H1 (cell line): ENCODE measurements around the gene ATP11C.

Experiments used
- CHD1 ChIP-seq: IDR thresholded peaks from 2 replicates; pipeline ENCODE4 v1.6.1; 2012; ENCODE audit warnings: low read depth, low read length, improper control_type of control experiment
- CREB1 ChIP-seq: IDR thresholded peaks from 2 replicates; pipeline ENCODE4 v1.6.1; 2012; ENCODE audit warnings: inconsistent platforms
- EP300 ChIP-seq, 2 experiments: IDR thresholded peaks; 1 replicate in 1 of 2; 2 replicates in 1 of 2; pipeline ENCODE4 v1.6.1; 2011 to 2012; ENCODE audit warnings: low read depth in 2 of 2, low read length in 2 of 2, mild to moderate bottlenecking in 2 of 2, borderline replicate concordance in 1 of 2, inconsistent platforms in 1 of 2, moderate library complexity in 1 of 2
- NRF1 ChIP-seq: IDR thresholded peaks from 2 replicates; pipeline ENCODE4 v1.6.1; 2011; ENCODE audit warnings: mild to moderate bottlenecking, low read depth, low read length, improper control_type of control experiment
- PHF8 ChIP-seq: fragments of 200-600 bp; sonication (generic); conservative IDR thresholded peaks from 2 replicates; pipeline ENCODE4 v1.7.1; 2012; ENCODE audit warnings: low read depth, mild to moderate bottlenecking, inconsistent platforms, low read length, moderate library complexity
- POLR2A ChIP-seq, 2 experiments: IDR thresholded peaks; 1 replicate in 1 of 2; 2 replicates in 1 of 2; pipeline ENCODE4 v1.6.1; 2011; ENCODE audit warnings: low read depth in 2 of 2, low read length in 2 of 2, mild to moderate bottlenecking in 2 of 2; ENCODE audit errors: control extremely low read depth in 1 of 2
- RAD21 ChIP-seq, 2 experiments: IDR thresholded peaks in 1 of 2; conservative IDR thresholded peaks in 1 of 2; 2 replicates each; pipeline ENCODE4 v1.6.1; 2011; ENCODE audit warnings: low read depth in 2 of 2, low read length in 2 of 2, improper control_type of control experiment in 1 of 2, inconsistent platforms in 1 of 2, mild to moderate bottlenecking in 1 of 2, moderate library complexity in 1 of 2
- RXRA ChIP-seq: IDR thresholded peaks from 2 replicates; pipeline ENCODE4 v1.6.1; 2011; ENCODE audit warnings: low read depth, mild to moderate bottlenecking, low read length, moderate library complexity; ENCODE audit not compliant: insufficient read depth
- SP1 ChIP-seq: IDR thresholded peaks from 2 replicates; pipeline ENCODE4 v1.6.1; 2011; ENCODE audit warnings: low read depth, low read length
- TAF7 ChIP-seq: optimal IDR thresholded peaks from 2 replicates; pipeline ENCODE3; 2011; ENCODE audit warnings: low read depth, mild to moderate bottlenecking, inconsistent platforms, low read length, moderate library complexity, borderline replicate concordance
- TF ChIP-seq, protein P1 (sequence below), 3 experiments: IDR thresholded peaks; 1 replicate in 2 of 3; 2 replicates in 1 of 3; pipeline versions ENCODE4 v1.5.1 to v1.6.1; 2011; ENCODE audit warnings: low read length in 3 of 3, mild to moderate bottlenecking in 3 of 3, inconsistent platforms in 2 of 3, low read depth in 1 of 3, moderate library complexity in 1 of 3; ENCODE audit not compliant: insufficient read depth in 1 of 3; ENCODE audit errors: control extremely low read depth in 1 of 3

GRCh38 chrX:139828830-139829229, 104.0 kb downstream of the ATP11C start:
- TF ChIP-seq, protein P1, sequence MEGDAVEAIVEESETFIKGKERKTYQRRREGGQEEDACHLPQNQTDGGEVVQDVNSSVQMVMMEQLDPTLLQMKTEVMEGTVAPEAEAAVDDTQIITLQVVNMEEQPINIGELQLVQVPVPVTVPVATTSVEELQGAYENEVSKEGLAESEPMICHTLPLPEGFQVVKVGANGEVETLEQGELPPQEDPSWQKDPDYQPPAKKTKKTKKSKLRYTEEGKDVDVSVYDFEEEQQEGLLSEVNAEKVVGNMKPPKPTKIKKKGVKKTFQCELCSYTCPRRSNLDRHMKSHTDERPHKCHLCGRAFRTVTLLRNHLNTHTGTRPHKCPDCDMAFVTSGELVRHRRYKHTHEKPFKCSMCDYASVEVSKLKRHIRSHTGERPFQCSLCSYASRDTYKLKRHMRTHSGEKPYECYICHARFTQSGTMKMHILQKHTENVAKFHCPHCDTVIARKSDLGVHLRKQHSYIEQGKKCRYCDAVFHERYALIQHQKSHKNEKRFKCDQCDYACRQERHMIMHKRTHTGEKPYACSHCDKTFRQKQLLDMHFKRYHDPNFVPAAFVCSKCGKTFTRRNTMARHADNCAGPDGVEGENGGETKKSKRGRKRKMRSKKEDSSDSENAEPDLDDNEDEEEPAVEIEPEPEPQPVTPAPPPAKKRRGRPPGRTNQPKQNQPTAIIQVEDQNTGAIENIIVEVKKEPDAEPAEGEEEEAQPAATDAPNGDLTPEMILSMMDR (IDR thresholded peaks at IDR 0.05; ENCODE audit: control extremely low read depth in 1 of 3, insufficient read depth in 1 of 3, low read depth in 1 of 3, low read length in 3 of 3): no peak
- TF ChIP-seq TAF7 (no peak), RXRA (no peak), POLR2A (IDR thresholded peaks at IDR 0.05; ENCODE audit: control extremely low read depth in 1 of 2, low read depth in 2 of 2, low read length in 2 of 2) (no peak), PHF8 (no peak), CREB1 (no peak), CHD1 (no peak), RAD21 (IDR thresholded peaks at IDR 0.05 in 1 of 2, conservative IDR thresholded peaks at IDR 0.05 in 1 of 2; ENCODE audit: low read depth in 2 of 2, low read length in 2 of 2) (no peak), NRF1 (no peak), EP300 (IDR thresholded peaks at IDR 0.05; ENCODE audit: borderline replicate concordance in 1 of 2, low read depth in 2 of 2, low read length in 2 of 2) (no peak), SP1 (no peak)
